ENCODE results near the gene USP2. TPM values are rescaled to one million over a fixed set of nuclear protein-coding genes. Genes with fewer than 3 reads are reported as not detected.

Gene USP2
- total and polyA plus RNA-seq, 8 donors, result 1.4 to 17.4 (median 2.8) TPM

DNA sequence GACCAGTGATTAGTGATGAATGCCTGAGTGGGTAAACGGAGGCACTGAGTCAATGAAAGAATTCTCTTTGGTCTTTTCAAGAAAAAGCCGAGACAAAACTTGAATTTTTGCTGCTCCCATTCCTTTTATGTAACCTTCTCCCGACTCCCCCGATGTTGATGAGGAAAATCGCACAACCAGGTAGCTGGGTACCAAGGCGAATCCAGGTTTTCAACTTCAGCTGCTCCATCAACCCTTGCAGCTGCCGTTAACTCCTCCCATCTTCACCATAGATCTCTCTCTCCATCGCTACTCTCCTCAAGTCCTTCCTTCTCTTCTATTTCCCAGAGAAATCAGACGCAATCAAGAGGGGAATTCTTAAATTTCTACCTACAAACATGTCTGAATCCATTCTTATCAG lies 611 bp upstream of the USP2 start:
- H3K27me3 ChIP-seq, result no peaks in the 10 kb centered on the region
- 6 to 10% (median 8%) methylated on average over 9 of the region's 9 CpGs for WGBS, 5 donors
- peak overlapping the region; percentile 47 to 57 (median 51) for H3K4me3 ChIP-seq
- DNase-seq, result peak in 1 of 2 donors; percentile 20
- TF ChIP-seq, protein P1, sequence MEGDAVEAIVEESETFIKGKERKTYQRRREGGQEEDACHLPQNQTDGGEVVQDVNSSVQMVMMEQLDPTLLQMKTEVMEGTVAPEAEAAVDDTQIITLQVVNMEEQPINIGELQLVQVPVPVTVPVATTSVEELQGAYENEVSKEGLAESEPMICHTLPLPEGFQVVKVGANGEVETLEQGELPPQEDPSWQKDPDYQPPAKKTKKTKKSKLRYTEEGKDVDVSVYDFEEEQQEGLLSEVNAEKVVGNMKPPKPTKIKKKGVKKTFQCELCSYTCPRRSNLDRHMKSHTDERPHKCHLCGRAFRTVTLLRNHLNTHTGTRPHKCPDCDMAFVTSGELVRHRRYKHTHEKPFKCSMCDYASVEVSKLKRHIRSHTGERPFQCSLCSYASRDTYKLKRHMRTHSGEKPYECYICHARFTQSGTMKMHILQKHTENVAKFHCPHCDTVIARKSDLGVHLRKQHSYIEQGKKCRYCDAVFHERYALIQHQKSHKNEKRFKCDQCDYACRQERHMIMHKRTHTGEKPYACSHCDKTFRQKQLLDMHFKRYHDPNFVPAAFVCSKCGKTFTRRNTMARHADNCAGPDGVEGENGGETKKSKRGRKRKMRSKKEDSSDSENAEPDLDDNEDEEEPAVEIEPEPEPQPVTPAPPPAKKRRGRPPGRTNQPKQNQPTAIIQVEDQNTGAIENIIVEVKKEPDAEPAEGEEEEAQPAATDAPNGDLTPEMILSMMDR (IDR thresholded peaks at IDR 0.05), result no peak
- TF ChIP-seq POLR2AphosphoS5 (IDR thresholded peaks at IDR 0.05) (no peak), POLR2A (IDR thresholded peaks at IDR 0.05) (no peak), EP300 (IDR thresholded peaks at IDR 0.05) (no peak)
- H3K36me3 ChIP-seq, result no peaks in the 10 kb centered on the region
- no peaks in the 10 kb centered on the region for H3K9me3 ChIP-seq
- H3K4me1 ChIP-seq, result peaks cover 13 to 48% (median 31%) of the 10 kb centered on the region in 4 donors
- H3K27ac ChIP-seq, result peak overlapping the region in 2 of 5 donors; percentile 66 to 85
- intact Hi-C loops (cut with DNase I; ENCODE audit: low total_unique reads), result loop anchor here (10.0 kb wide), 1 partner anchor 93 kb away; no protein-coding TSS in a partner anchor

DNA sequence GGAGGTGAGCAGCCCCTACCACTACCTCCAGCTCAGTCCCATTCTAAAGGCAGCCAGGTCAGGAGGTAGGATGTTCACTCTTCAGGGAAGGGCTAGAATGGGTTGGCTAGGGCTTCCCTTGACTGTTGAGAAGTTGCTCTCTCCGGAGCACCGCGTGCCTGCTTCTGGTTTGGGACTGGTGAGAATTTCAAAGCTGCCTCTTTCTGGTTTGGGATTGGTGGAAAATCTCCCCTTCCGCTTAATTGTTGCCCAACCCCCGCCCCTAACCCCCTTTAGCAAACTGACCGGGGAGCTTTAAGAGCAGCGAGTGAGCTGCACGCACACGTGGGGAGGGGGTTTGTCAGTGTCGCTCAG lies 686 bp downstream of the USP2 start:
- peak overlapping the region in 3 of 5 donors; percentile 66 to 85 (median 71) for H3K27ac ChIP-seq
- peak in 1 of 2 donors; percentile 49 for DNase-seq
- TF ChIP-seq POLR2A (IDR thresholded peaks at IDR 0.05), result no peak
- TF ChIP-seq POLR2AphosphoS5 (IDR thresholded peaks at IDR 0.05), result no peak
- TF ChIP-seq, protein P1 (IDR thresholded peaks at IDR 0.05), result no peak
- no peak for TF ChIP-seq EP300 (IDR thresholded peaks at IDR 0.05)
- 1 to 11% (median 7%) methylated on average over 10 of the region's 10 CpGs for WGBS, 5 donors
- no peaks in the 10 kb centered on the region for H3K27me3 ChIP-seq
- H3K4me1 ChIP-seq, result peaks cover 26 to 61% (median 42%) of the 10 kb centered on the region in 4 donors
- peak overlapping the region; percentile 47 to 57 (median 51) for H3K4me3 ChIP-seq
- H3K9me3 ChIP-seq, result no peaks in the 10 kb centered on the region
- intact Hi-C loops (cut with DNase I; ENCODE audit: low total_unique reads), result loop anchor here (10.0 kb wide), 1 partner anchor 94 kb away; no protein-coding TSS in a partner anchor
- H3K36me3 ChIP-seq, result no peaks in the 10 kb centered on the region

DNA sequence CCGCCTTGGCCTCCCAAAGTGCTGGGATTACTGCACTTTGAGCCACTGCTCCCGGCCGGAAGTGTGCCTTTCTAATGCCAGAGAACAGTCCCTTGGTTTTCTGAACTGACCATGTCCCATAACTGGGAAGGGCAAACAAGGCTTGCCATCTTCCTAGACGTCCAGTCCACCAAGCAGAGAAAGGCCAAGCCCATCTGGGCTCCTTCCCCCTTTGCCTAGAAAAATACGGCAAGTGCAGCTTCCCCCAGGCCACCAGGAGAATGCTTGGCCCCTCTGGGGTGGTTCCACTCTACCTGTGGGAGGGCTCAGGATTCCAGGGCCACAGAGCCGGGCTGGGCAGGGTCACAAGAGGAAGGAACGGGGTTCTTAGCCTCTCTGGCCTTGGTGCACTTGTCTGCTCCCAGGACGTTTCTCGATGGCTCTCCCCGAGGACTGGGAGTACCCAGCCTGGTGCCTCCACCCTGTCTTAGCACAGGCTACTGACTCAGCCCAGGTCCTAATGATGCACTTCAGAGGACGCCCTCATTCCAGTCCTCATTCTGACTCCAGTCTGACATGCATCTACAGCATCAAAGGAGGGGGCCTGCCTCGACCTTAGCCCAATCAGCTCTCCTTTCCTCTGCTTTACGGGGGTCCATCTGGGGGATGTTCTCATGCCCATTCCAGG lies 1.2 kb downstream of the USP2 start:
- H3K9me3 ChIP-seq, result no peaks in the 10 kb centered on the region
- intact Hi-C loops (cut with DNase I; ENCODE audit: low total_unique reads), result loop anchor here (10.0 kb wide), 1 partner anchor 95 kb away; no protein-coding TSS in a partner anchor
- peak overlapping the region in 2 of 4 donors; percentile 47 to 52 for H3K4me3 ChIP-seq
- no peaks in the 10 kb centered on the region for H3K36me3 ChIP-seq
- peaks cover 30 to 66% (median 47%) of the 10 kb centered on the region in 4 donors for H3K4me1 ChIP-seq
- WGBS, 5 donors, result 67 to 84% (median 81%) methylated on average over 10 to 13 of the region's 13 CpGs
- no peaks in the 10 kb centered on the region for H3K27me3 ChIP-seq
- no peak for TF ChIP-seq POLR2A (IDR thresholded peaks at IDR 0.05)
- TF ChIP-seq, protein P1 (IDR thresholded peaks at IDR 0.05), result no peak
- TF ChIP-seq POLR2AphosphoS5 (IDR thresholded peaks at IDR 0.05), result no peak
- TF ChIP-seq EP300 (IDR thresholded peaks at IDR 0.05), result no peak
- H3K27ac ChIP-seq, result peak overlapping the region in 2 of 5 donors; percentile 66 to 85
- DNase-seq, result no peak

DNA sequence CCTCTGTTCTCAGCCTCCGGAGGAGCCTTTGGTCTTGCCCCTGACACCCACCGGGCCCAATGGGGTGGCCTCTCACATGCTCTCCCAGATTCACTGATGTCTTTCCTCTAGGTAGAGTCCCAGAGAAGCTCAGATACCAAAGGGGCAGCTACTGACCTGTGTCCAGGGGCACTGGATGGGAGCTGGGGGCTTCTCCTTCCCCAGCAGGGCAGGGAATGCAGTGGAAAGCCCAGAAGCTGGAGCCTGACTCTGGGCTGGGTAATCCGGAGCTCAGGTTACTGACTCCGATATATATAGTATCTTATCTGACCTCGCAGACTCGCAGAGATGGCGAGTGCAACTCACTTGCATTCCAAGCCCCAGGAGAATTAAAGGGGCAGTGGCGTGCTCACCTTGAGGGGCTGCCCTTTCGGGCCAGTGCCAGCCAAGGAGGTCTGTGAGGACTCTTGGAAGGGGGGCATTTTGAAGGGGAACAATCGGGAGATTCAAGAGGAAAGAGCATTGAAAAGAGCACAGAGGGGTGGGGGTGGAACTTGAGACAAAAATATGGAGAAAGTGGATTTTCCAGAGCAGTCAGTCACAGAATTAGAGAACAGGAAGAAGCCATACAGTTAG lies 2.5 kb downstream of the USP2 start:
- intact Hi-C loops (cut with DNase I; ENCODE audit: low total_unique reads), result no loop called here
- no peaks in the 10 kb centered on the region for H3K36me3 ChIP-seq
- peak overlapping the region in 1 of 5 donors; percentile 93 for H3K27ac ChIP-seq
- peaks cover 39 to 79% (median 60%) of the 10 kb centered on the region in 4 donors for H3K4me1 ChIP-seq
- H3K4me3 ChIP-seq, result no peak overlapping the region
- peak in 1 of 2 donors; percentile 18 for DNase-seq
- TF ChIP-seq, protein P1 (IDR thresholded peaks at IDR 0.05), result no peak
- TF ChIP-seq POLR2AphosphoS5 (IDR thresholded peaks at IDR 0.05) (no peak), EP300 (IDR thresholded peaks at IDR 0.05) (no peak), POLR2A (IDR thresholded peaks at IDR 0.05) (no peak)
- no peaks in the 10 kb centered on the region for H3K9me3 ChIP-seq
- 38 to 63% (median 53%) methylated on average over 10 of the region's 10 CpGs for WGBS, 5 donors
- H3K27me3 ChIP-seq, result no peaks in the 10 kb centered on the region
